Muscle of leg (tissue), 11 donors: ENCODE data around the gene CAMKK2. TPM values are rescaled to one million over a fixed set of nuclear protein-coding genes. Genes with fewer than 3 reads are reported as not detected.
"Not testable (repeated sequence)": the region's sequence is repeated elsewhere in the genome, so short reads cannot be mapped to it uniquely, and the experiment has no call there.

ENCODE experiments used
- DNase-seq: peaks from one replicate; pipeline ENCODE4 v3.0.0; 2013
- H3K27ac ChIP-seq: one replicate; pipeline ENCODE4 v1.5.1; 2013; ENCODE audit warnings: mild to moderate bottlenecking, low read length, control low read depth
- H3K27me3 ChIP-seq: one replicate; pipeline ENCODE4 v1.6.1; 2013; ENCODE audit warnings: low read length; ENCODE audit not compliant: control insufficient read depth, insufficient read depth
- H3K36me3 ChIP-seq: one replicate; pipeline ENCODE4 v1.6.1; 2013; ENCODE audit warnings: low read length; ENCODE audit not compliant: control insufficient read depth, insufficient read depth
- H3K4me1 ChIP-seq: one replicate; pipeline ENCODE4 v1.6.1; 2013; ENCODE audit warnings: low read length; ENCODE audit not compliant: control insufficient read depth, insufficient read depth
- H3K4me3 ChIP-seq: one replicate; pipeline ENCODE4 v1.5.1; 2013; ENCODE audit warnings: low read length, control low read depth
- H3K9me3 ChIP-seq: replicated peaks from 2 replicates; pipeline ENCODE4 v1.6.1; 2013; ENCODE audit warnings: low read depth, low read length; ENCODE audit not compliant: control insufficient read depth
- WGBS: methylation state at CpG from one replicate; pipeline ENCODE4 v1.1.5; 2013; ENCODE audit warnings: missing lambda C conversion rate; ENCODE audit not compliant: insufficient coverage; 5-methylcytosine and 5-hydroxymethylcytosine counted together
- polyA plus RNA-seq, 8 donors: library from polyadenylated mRNA; unstranded; fragments of 120-200 nt; gene quantifications; one replicate each; pipeline versions ENCODE4 v1.2.1 to v1.2.3, GENCODE V29; 2013; ENCODE audit warnings: inconsistent platforms in 1 of 8, low replicate concordance in 1 of 8; ENCODE audit not compliant: insufficient read length in 8 of 8, insufficient read depth in 1 of 8
- total RNA-seq: library from RNA; stranded (reverse); fragments of 120-200 nt; gene quantifications from one replicate; pipeline ENCODE4 v1.2.4, GENCODE V29; 2013

CAMKK2 gene
- total and polyA plus RNA-seq, 9 donors, result 12.1 to 29.5 (median 23.2) TPM

GRCh38 chr12:121227294-121227693 is 69.2 kb downstream of the CAMKK2 start:
- no peaks in the 10 kb centered on the region for H3K9me3 ChIP-seq
- H3K27me3 ChIP-seq, result no peaks in the 10 kb centered on the region
- H3K27ac ChIP-seq, result no peak overlapping the region
- DNase-seq, result no peak
- no peak overlapping the region for H3K4me3 ChIP-seq
- H3K36me3 ChIP-seq, result peaks cover 23% of the 10 kb centered on the region
- WGBS, result 79% methylated on average over 9 of the region's 9 CpGs
- H3K4me1 ChIP-seq, result no peaks in the 10 kb centered on the region

GRCh38 chr12:121226871-121227270 is 69.6 kb downstream of the CAMKK2 start:
- not testable (repeated sequence) for H3K4me3 ChIP-seq, DNase-seq, H3K27me3 ChIP-seq, H3K4me1 ChIP-seq, H3K9me3 ChIP-seq, H3K27ac ChIP-seq
- WGBS, result 96% methylated on average over 4 of the region's 8 CpGs
- peaks cover 26% of the 10 kb centered on the region for H3K36me3 ChIP-seq

GRCh38 chr12:121226399-121226798 is 70.1 kb downstream of the CAMKK2 start:
- Histone ChIP-seq H3K9me3 (no peaks in the 10 kb centered on the region), H3K36me3 (peaks cover 29% of the 10 kb centered on the region), H3K27ac (no peak overlapping the region), H3K4me1 (no peaks in the 10 kb centered on the region), H3K4me3 (no peak overlapping the region), H3K27me3 (no peaks in the 10 kb centered on the region)
- no peak for DNase-seq
- WGBS, result 94% methylated on average over 4 of the region's 8 CpGs

GRCh38 chr12:121224591-121224990 is 71.9 kb downstream of the CAMKK2 start:
- Histone ChIP-seq H3K4me1 (no peaks in the 10 kb centered on the region), H3K27ac (no peak overlapping the region), H3K4me3 (no peak overlapping the region), H3K9me3 (no peaks in the 10 kb centered on the region), H3K36me3 (peaks cover 29% of the 10 kb centered on the region), H3K27me3 (no peaks in the 10 kb centered on the region)
- no peak for DNase-seq
- WGBS, result 81% methylated on average over 6 of the region's 8 CpGs

GRCh38 chr12:121223292-121224285 is 72.9 kb downstream of the CAMKK2 start:
- Histone ChIP-seq H3K27ac (no peak overlapping the region), H3K27me3 (no peaks in the 10 kb centered on the region), H3K4me3 (no peak overlapping the region), H3K4me1 (no peaks in the 10 kb centered on the region), H3K36me3 (peaks cover 20% of the 10 kb centered on the region), H3K9me3 (no peaks in the 10 kb centered on the region)
- no peak for DNase-seq
- WGBS, result 80% methylated on average over 14 of the region's 19 CpGs

- Histone ChIP-seq H3K4me1 (no peaks in the 10 kb centered on the region), H3K4me3 (no peak overlapping the region), H3K36me3 (peaks cover 20% of the 10 kb centered on the region), H3K27me3 (no peaks in the 10 kb centered on the region), H3K27ac (no peak overlapping the region), H3K9me3 (no peaks in the 10 kb centered on the region)
- WGBS, result 100% methylated on average over 2 of the region's 10 CpGs
- DNase-seq, result no peak
Measured at GRCh38 chr12:121222847-121223246, 73.7 kb downstream of the CAMKK2 start.

- Histone ChIP-seq H3K27ac (no peak overlapping the region), H3K4me1 (no peaks in the 10 kb centered on the region), H3K4me3 (no peak overlapping the region), H3K36me3 (peaks cover 26% of the 10 kb centered on the region), H3K27me3 (no peaks in the 10 kb centered on the region), H3K9me3 (no peaks in the 10 kb centered on the region)
- no peak for DNase-seq
- 100% methylated on average over 2 of the region's 3 CpGs for WGBS
Measured at GRCh38 chr12:121219353-121219986, 77.0 kb downstream of the CAMKK2 start.

- Histone ChIP-seq H3K4me3 (no peak overlapping the region), H3K27me3 (no peaks in the 10 kb centered on the region), H3K9me3 (no peaks in the 10 kb centered on the region), H3K36me3 (peaks cover 23% of the 10 kb centered on the region), H3K4me1 (no peaks in the 10 kb centered on the region), H3K27ac (no peak overlapping the region)
- WGBS, result 88% methylated on average over 6 of the region's 18 CpGs
- DNase-seq, result no peak
Measured at GRCh38 chr12:121218588-121219352, 77.7 kb downstream of the CAMKK2 start.

GRCh38 chr12:121217761-121218160 is 78.7 kb downstream of the CAMKK2 start:
- no peak overlapping the region for H3K27ac ChIP-seq
- H3K36me3 ChIP-seq, result peaks cover 18% of the 10 kb centered on the region
- no peak overlapping the region for H3K4me3 ChIP-seq
- no peaks in the 10 kb centered on the region for H3K9me3 ChIP-seq
- DNase-seq, result no peak
- no peaks in the 10 kb centered on the region for H3K27me3 ChIP-seq
- 90% methylated on average over 3 of the region's 5 CpGs for WGBS
- no peaks in the 10 kb centered on the region for H3K4me1 ChIP-seq

- H3K27ac ChIP-seq, result no peak overlapping the region
- no peak overlapping the region for H3K4me3 ChIP-seq
- DNase-seq, result no peak
- H3K9me3 ChIP-seq, result no peaks in the 10 kb centered on the region
- no peaks in the 10 kb centered on the region for H3K27me3 ChIP-seq
- 78% methylated on average over 4 of the region's 8 CpGs for WGBS
- peaks cover 16% of the 10 kb centered on the region for H3K36me3 ChIP-seq
- no peaks in the 10 kb centered on the region for H3K4me1 ChIP-seq
Measured at GRCh38 chr12:121217063-121217462, 79.4 kb downstream of the CAMKK2 start.
